GM23338 (cell line): ENCODE measurements around the gene GPC5. TPM values are rescaled to one million over a fixed set of nuclear protein-coding genes. Genes with fewer than 3 reads are reported as not detected.

Source experiments
- ATAC-seq: fragments of 200-7000 bp; cut with Tn5 transposase; 3 replicates; pipeline ENCODE4 v1.9.1; 2020
- DNase-seq: peaks from one replicate; pipeline ENCODE4 v3.0.0-alpha.2; 2015; ENCODE audit warnings: low spot score
- H2AFZ ChIP-seq: fragments of 200-600 bp; sonication (generic); 2 replicates; pipeline ENCODE4 v1.8.0; 2016; ENCODE audit warnings: antibody characterized with exemption, mild to moderate bottlenecking, moderate library complexity
- H3F3A ChIP-seq: fragments of 200-600 bp; sonication (generic); replicated peaks from 2 replicates; pipeline ENCODE4 v1.8.0; 2017; ENCODE audit warnings: antibody characterized with exemption, mixed run types, low read depth
- H3K27ac ChIP-seq: fragments of 200-600 bp; sonication (generic); 2 replicates; pipeline ENCODE4 v1.6.1; 2016; ENCODE audit warnings: low read depth
- H3K27me3 ChIP-seq: fragments of 200-600 bp; sonication (generic); 2 replicates; pipeline ENCODE4 v1.8.0; 2016; ENCODE audit warnings: mild to moderate bottlenecking, mixed run types, moderate library complexity; ENCODE audit not compliant: insufficient read depth
- H3K36me3 ChIP-seq: fragments of 200-600 bp; sonication (generic); 2 replicates; pipeline ENCODE4 v1.8.0; 2016; ENCODE audit warnings: mild to moderate bottlenecking; ENCODE audit not compliant: insufficient read depth
- H3K4me1 ChIP-seq: fragments of 200-600 bp; sonication (generic); 2 replicates; pipeline ENCODE4 v1.8.0; 2016; ENCODE audit warnings: mild to moderate bottlenecking, moderate library complexity; ENCODE audit not compliant: insufficient read depth
- H3K4me2 ChIP-seq: fragments of 200-600 bp; sonication (generic); 2 replicates; pipeline ENCODE4 v1.7.1; 2017; ENCODE audit warnings: mixed run types
- H3K4me3 ChIP-seq: fragments of 200-600 bp; sonication (generic); 2 replicates; pipeline ENCODE4 v1.6.1; 2016; ENCODE audit warnings: mixed run types
- H3K79me2 ChIP-seq: fragments of 200-600 bp; sonication (generic); replicated peaks from 2 replicates; pipeline ENCODE4 v1.8.0; 2017; ENCODE audit warnings: mild to moderate bottlenecking; ENCODE audit not compliant: insufficient read depth
- H3K9me2 ChIP-seq: fragments of 200-600 bp; sonication (generic); 2 replicates; pipeline ENCODE4 v1.8.0; 2017; ENCODE audit not compliant: insufficient read depth
- H4K20me1 ChIP-seq: fragments of 200-600 bp; sonication (generic); replicated peaks from 2 replicates; pipeline ENCODE4 v1.8.0; 2017; ENCODE audit warnings: mild to moderate bottlenecking; ENCODE audit not compliant: insufficient read depth
- H3K27ac Mint-ChIP-seq: 2 replicates; pipeline ENCODE4 v1.8.0; 2020; ENCODE audit warnings: inconsistent platforms, mild to moderate bottlenecking, moderate library complexity, mixed read lengths
- H3K27me3 Mint-ChIP-seq: 3 replicates; pipeline ENCODE4 v1.8.0; 2022; ENCODE audit warnings: low read depth, mild to moderate bottlenecking, moderate library complexity, mixed read lengths, inconsistent platforms; ENCODE audit not compliant: insufficient read depth, poor library complexity
- H3K36me3 Mint-ChIP-seq: 3 replicates; pipeline ENCODE4 v1.8.0; 2021; ENCODE audit warnings: low read depth, mild to moderate bottlenecking, inconsistent platforms, moderate library complexity, mixed read lengths
- H3K4me1 Mint-ChIP-seq: 3 replicates; pipeline ENCODE4 v1.8.0; 2020; ENCODE audit warnings: mild to moderate bottlenecking, inconsistent platforms, mixed read lengths
- H3K4me3 Mint-ChIP-seq: 3 replicates; pipeline ENCODE4 v1.8.0; 2021; ENCODE audit warnings: moderate library complexity, mild to moderate bottlenecking, inconsistent platforms, mixed read lengths
- H3K9me3 Mint-ChIP-seq: 3 replicates; pipeline ENCODE4 v1.8.0; 2020; ENCODE audit warnings: moderate library complexity, mild to moderate bottlenecking, inconsistent platforms, mixed read lengths
- CREB1 ChIP-seq: fragments of 250-450 bp; sonication (Bioruptor Pico); IDR thresholded peaks from 2 replicates; pipeline ENCODE4 v1.5.0; 2020; ENCODE audit warnings: low read depth, mild to moderate bottlenecking, moderate library complexity
- ETS1 ChIP-seq: IDR thresholded peaks from 2 replicates; pipeline ENCODE4 v1.6.1; 2016; ENCODE audit warnings: antibody characterized with exemption
- EZH2 ChIP-seq: fragments of 200-600 bp; sonication (generic); IDR thresholded peaks from one replicate; pipeline ENCODE4 v1.8.0; 2017; ENCODE audit warnings: antibody characterized with exemption, mild to moderate bottlenecking, low read depth; ENCODE audit not compliant: unreplicated experiment
- EZH2phosphoT487 ChIP-seq: fragments of 200-600 bp; sonication (generic); IDR thresholded peaks from one replicate; pipeline ENCODE4 v1.8.1; 2018; ENCODE audit warnings: antibody characterized with exemption; ENCODE audit not compliant: unreplicated experiment
- NANOG ChIP-seq: IDR thresholded peaks from 2 replicates; pipeline ENCODE4 v1.6.1; 2016; ENCODE audit warnings: antibody characterized with exemption, borderline replicate concordance
- POLR2AphosphoS5 ChIP-seq: IDR thresholded peaks from 2 replicates; pipeline ENCODE4 v1.6.1; 2016; ENCODE audit warnings: antibody characterized with exemption, low read depth
- REST ChIP-seq: IDR thresholded peaks from one replicate; pipeline ENCODE4 v1.6.1; 2018; ENCODE audit warnings: antibody characterized with exemption; ENCODE audit not compliant: unreplicated experiment
- STAT1 ChIP-seq: IDR thresholded peaks from one replicate; pipeline ENCODE4 v1.6.1; 2016; ENCODE audit warnings: antibody characterized with exemption; ENCODE audit not compliant: unreplicated experiment
- ZNF114 ChIP-seq: fragments of 250-450 bp; sonication (Bioruptor Pico); IDR thresholded peaks from 2 replicates; pipeline ENCODE4 v1.5.0; 2020; ENCODE audit warnings: mild to moderate bottlenecking, moderate library complexity
- ZNF331 ChIP-seq: fragments of 250-450 bp; sonication (Bioruptor Pico); IDR thresholded peaks from 2 replicates; pipeline ENCODE4 v1.5.0; 2020; ENCODE audit warnings: low read depth, mild to moderate bottlenecking, moderate library complexity
- ZNF462 ChIP-seq: fragments of 250-450 bp; sonication (Bioruptor Pico); IDR thresholded peaks from 2 replicates; pipeline ENCODE4 v1.5.0; 2020; ENCODE audit warnings: mild to moderate bottlenecking, moderate library complexity
- polyA plus RNA-seq: library from polyadenylated mRNA; unstranded; fragments of >200 nt; fragmentation: Nextera tagmentation; extraction: Ambion mirVana; gene quantifications from 2 replicates; pipeline ENCODE4 v1.2.1, GENCODE V29; 2016
- total RNA-seq: library from RNA; depleted of rRNA; stranded (reverse); fragments of >200 nt; shearing (Covaris generic); gene quantifications from 2 replicates; pipeline ENCODE4 v1.2.3, GENCODE V29; 2014

The GPC5 gene
- total and polyA plus RNA-seq, 2 experiments from 2014 or later: 0.95 to 1.1 TPM

- no peak for DNase-seq
- no peak overlapping the region for H2AFZ ChIP-seq
- ATAC-seq: no peak
- no peaks in the 10 kb centered on the region for H3K4me1 Mint-ChIP-seq
- H3K27ac Mint-ChIP-seq: no peak overlapping the region
- no peaks in the 10 kb centered on the region for H3K36me3 ChIP-seq
- no peaks in the 10 kb centered on the region for H3K4me1 ChIP-seq
- H3K27me3 Mint-ChIP-seq: peaks cover 2% of the 10 kb centered on the region
- no peaks in the 10 kb centered on the region for H4K20me1 ChIP-seq
- no peaks in the 10 kb centered on the region for H3F3A ChIP-seq
- no peaks in the 10 kb centered on the region for H3K9me3 Mint-ChIP-seq
- H3K9me2 ChIP-seq: no peaks in the 10 kb centered on the region
- H3K4me2 ChIP-seq: no peak overlapping the region
- no peaks in the 10 kb centered on the region for H3K27me3 ChIP-seq
- no peak overlapping the region for H3K4me3 ChIP-seq
- H3K79me2 ChIP-seq: no peaks in the 10 kb centered on the region
- no peak for TF ChIP-seq ETS1
- no peak for TF ChIP-seq STAT1
- H3K36me3 Mint-ChIP-seq: no peaks in the 10 kb centered on the region
- no peak overlapping the region for H3K27ac ChIP-seq
- no peak overlapping the region for H3K4me3 Mint-ChIP-seq
Measured at GRCh38 chr13:92592757-92593156, 1194.3 kb downstream of the GPC5 start.

GRCh38 chr13:92602560-92602959, 1204.1 kb downstream of the GPC5 start:
- Mint-ChIP-seq H3K27ac (no peak overlapping the region), H3K36me3 (no peaks in the 10 kb centered on the region), H3K4me1 (no peaks in the 10 kb centered on the region), H3K9me3 (no peaks in the 10 kb centered on the region), H3K27me3 (no peaks in the 10 kb centered on the region), H3K4me3 (no peak overlapping the region)
- H3F3A ChIP-seq: no peaks in the 10 kb centered on the region
- no peaks in the 10 kb centered on the region for H3K36me3 ChIP-seq
- no peaks in the 10 kb centered on the region for H3K9me2 ChIP-seq
- H3K4me1 ChIP-seq: no peaks in the 10 kb centered on the region
- no peaks in the 10 kb centered on the region for H3K27me3 ChIP-seq
- DNase-seq (no peak), ATAC-seq (no peak)
- no peak overlapping the region for H3K4me3 ChIP-seq
- no peak overlapping the region for H3K27ac ChIP-seq
- no peaks in the 10 kb centered on the region for H3K79me2 ChIP-seq
- no peak overlapping the region for H3K4me2 ChIP-seq
- H4K20me1 ChIP-seq: no peaks in the 10 kb centered on the region
- no peak overlapping the region for H2AFZ ChIP-seq
- TF ChIP-seq NANOG: no peak
- TF ChIP-seq ZNF331 (CRISPR knock-in tag): no peak
- TF ChIP-seq POLR2AphosphoS5: no peak
- no peak for TF ChIP-seq EZH2phosphoT487
- TF ChIP-seq EZH2: no peak
- TF ChIP-seq ETS1: no peak
- no peak for TF ChIP-seq REST
- TF ChIP-seq STAT1: no peak
- no peak for TF ChIP-seq ZNF462 (CRISPR knock-in tag)
- TF ChIP-seq ZNF114 (CRISPR knock-in tag): no peak
- no peak for TF ChIP-seq CREB1 (CRISPR knock-in tag)
